Liver (tissue), 9 donors: ENCODE data around the gene HTR5A. TPM values are rescaled to one million over a fixed set of nuclear protein-coding genes. Genes with fewer than 3 reads are reported as not detected.

ENCODE experiments used
- DNase-seq: peaks from one replicate; pipeline ENCODE4 v3.0.0-alpha.2; 2017; ENCODE audit warnings: low spot score
- H3K27ac ChIP-seq, 2 donors: one replicate each; pipeline ENCODE4 v1.7.0; 2013; ENCODE audit warnings: inconsistent platforms in 2 of 2, low read length in 2 of 2, control low read depth in 1 of 2, low read depth in 1 of 2, mild to moderate bottlenecking in 1 of 2
- H3K27me3 ChIP-seq, 4 donors: one replicate each; pipeline versions ENCODE4 v1.6.1 to v1.7.0; 2013; ENCODE audit warnings: low read length in 3 of 4, inconsistent platforms in 1 of 4, mild to moderate bottlenecking in 1 of 4, moderate library complexity in 1 of 4; ENCODE audit not compliant: control insufficient read depth in 4 of 4, insufficient read depth in 4 of 4
- H3K36me3 ChIP-seq, 4 donors: one replicate each; pipeline versions ENCODE4 v1.6.1 to v1.7.0; 2013; ENCODE audit warnings: low read length in 3 of 4, mild to moderate bottlenecking in 3 of 4, low read depth in 1 of 4, moderate library complexity in 1 of 4; ENCODE audit not compliant: control insufficient read depth in 4 of 4, insufficient read depth in 3 of 4
- H3K4me1 ChIP-seq, 4 donors: one replicate each; pipeline versions ENCODE4 v1.6.1 to v1.7.0; 2013; ENCODE audit warnings: low read length in 3 of 4, mild to moderate bottlenecking in 3 of 4, moderate library complexity in 1 of 4; ENCODE audit not compliant: control insufficient read depth in 4 of 4, insufficient read depth in 4 of 4
- H3K4me3 ChIP-seq, 3 donors: one replicate each; pipeline versions ENCODE4 v1.6.1 to v1.7.0; 2013; ENCODE audit warnings: low read length in 3 of 3, control low read depth in 1 of 3, low read depth in 1 of 3, mild to moderate bottlenecking in 1 of 3
- H3K9ac ChIP-seq, 2 donors: one replicate each; pipeline ENCODE4 v1.7.0; 2013; ENCODE audit warnings: low read length in 2 of 2, mild to moderate bottlenecking in 2 of 2, moderate library complexity in 2 of 2, control low read depth in 1 of 2, low read depth in 1 of 2
- H3K9me3 ChIP-seq, 4 donors: one replicate each; pipeline versions ENCODE4 v1.6.1 to v1.7.0; 2013; ENCODE audit warnings: low read length in 3 of 4; ENCODE audit not compliant: control insufficient read depth in 4 of 4
- ATF3 ChIP-seq: IDR thresholded peaks from 2 replicates; pipeline ENCODE4 v1.6.1; 2016; ENCODE audit warnings: antibody characterized with exemption
- EGR1 ChIP-seq, 2 donors: IDR thresholded peaks; 2 replicates each; pipeline ENCODE4 v1.6.1; 2016 to 2018; ENCODE audit warnings: antibody characterized with exemption in 2 of 2, low read depth in 2 of 2
- FOXA1 ChIP-seq: IDR thresholded peaks from 2 replicates; pipeline ENCODE4 v1.6.1; 2016; ENCODE audit warnings: antibody characterized with exemption
- FOXA2 ChIP-seq: IDR thresholded peaks from 2 replicates; pipeline ENCODE4 v1.6.1; 2016; ENCODE audit warnings: antibody characterized with exemption
- GABPA ChIP-seq, 2 donors: IDR thresholded peaks in 1 of 2; conservative IDR thresholded peaks in 1 of 2; 2 replicates each; pipeline ENCODE4 v1.6.1; 2016; ENCODE audit warnings: antibody characterized with exemption in 2 of 2, mild to moderate bottlenecking in 1 of 2, moderate library complexity in 1 of 2
- HNF4A ChIP-seq, 2 donors: conservative IDR thresholded peaks; 2 replicates each; pipeline ENCODE4 v1.6.1; 2016; ENCODE audit warnings: antibody characterized with exemption in 2 of 2, mild to moderate bottlenecking in 2 of 2
- HNF4G ChIP-seq: IDR thresholded peaks from 2 replicates; pipeline ENCODE4 v1.6.1; 2016; ENCODE audit warnings: antibody characterized with exemption
- JUND ChIP-seq, 2 donors: IDR thresholded peaks; 2 replicates each; pipeline ENCODE4 v1.6.1; 2016; ENCODE audit warnings: antibody characterized with exemption in 2 of 2
- NR2F2 ChIP-seq: IDR thresholded peaks from 2 replicates; pipeline ENCODE4 v1.6.1; 2016; ENCODE audit warnings: antibody characterized with exemption
- RAD21 ChIP-seq, 2 donors: IDR thresholded peaks; 2 replicates each; pipeline ENCODE4 v1.6.1; 2016; ENCODE audit warnings: antibody characterized with exemption in 2 of 2, mild to moderate bottlenecking in 2 of 2
- RXRA ChIP-seq, 2 donors: IDR thresholded peaks; 2 replicates each; pipeline ENCODE4 v1.6.1; 2017 to 2018; ENCODE audit warnings: antibody characterized with exemption in 2 of 2, mild to moderate bottlenecking in 1 of 2
- TAF1 ChIP-seq: conservative IDR thresholded peaks from 2 replicates; pipeline ENCODE4 v1.6.1; 2016; ENCODE audit warnings: antibody characterized with exemption, mild to moderate bottlenecking
- YY1 ChIP-seq: IDR thresholded peaks from 2 replicates; pipeline ENCODE4 v1.6.1; 2016; ENCODE audit warnings: antibody characterized with exemption, mild to moderate bottlenecking
- ZBTB33 ChIP-seq: IDR thresholded peaks from 2 replicates; pipeline ENCODE4 v1.6.1; 2016; ENCODE audit warnings: antibody characterized with exemption
- whole genome bisulfite sequencing: extraction: QIAGEN DNeasy Blood & Tissue Kit; methylation state at CpG from one replicate; pipeline ENCODE4 v1.1.7; 2013; 5-methylcytosine and 5-hydroxymethylcytosine counted together
- polyA plus RNA-seq, 2 donors: library from polyadenylated mRNA; stranded (reverse) in 1 of 2; unstranded in 1 of 2; fragments of 200-250 nt in 1 of 2; fragments of >200 nt in 1 of 2; fragmentation: Nextera tagmentation in 1 of 2; extraction: Ambion mirVana in 1 of 2; gene quantifications; one replicate each; pipeline versions ENCODE4 v1.2.1 to v1.2.3, GENCODE V29; 2013 to 2015
- total RNA-seq, 2 donors: library from RNA; depleted of rRNA; stranded (reverse); fragments of >200 nt; gene quantifications; one replicate each; pipeline ENCODE4 v1.2.3, GENCODE V29; 2014
- TF ChIP-seq, protein P1 (sequence below): fragments of 150-350 bp; IDR thresholded peaks from 2 replicates; pipeline ENCODE4 v1.5.1; 2017; ENCODE audit warnings: improper control_type of control experiment, low read depth, low read length; ENCODE audit not compliant: missing input control
- TF ChIP-seq, protein P2 (sequence below): IDR thresholded peaks from 2 replicates; pipeline ENCODE4 v1.6.1; 2016; ENCODE audit warnings: antibody characterized with exemption, mild to moderate bottlenecking
- TF ChIP-seq, protein P3 (sequence below): IDR thresholded peaks from 2 replicates; pipeline ENCODE4 v1.6.1; 2016; ENCODE audit warnings: antibody characterized with exemption
- donor health status: healthy.
- donor health status: healthy.
- donor health status: healthy.
- donor health status: healthy.
- donor health status: healthy.

HTR5A gene
- total and polyA plus RNA-seq, 4 donors = not detected

DNA sequence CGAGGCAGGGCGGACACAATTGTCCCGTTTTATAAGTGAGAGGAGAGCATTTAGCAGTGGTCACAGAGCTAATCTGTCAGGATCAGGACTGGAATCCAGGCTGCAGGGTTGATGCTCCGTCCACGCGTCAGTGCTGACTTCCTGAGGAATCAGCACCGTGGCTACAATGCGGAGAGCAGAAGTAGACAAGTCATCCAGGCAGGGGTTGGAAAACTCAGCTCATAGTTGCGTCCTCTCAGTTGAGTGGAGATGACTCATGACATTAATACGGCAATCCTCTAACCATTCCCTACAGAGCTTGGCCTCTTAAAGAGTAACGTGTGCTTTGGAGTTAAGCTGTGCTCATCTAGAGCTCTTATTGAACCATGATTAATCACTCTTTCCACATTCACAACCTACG lies 17.1 kb upstream of the HTR5A start:
- no peak overlapping the region for H3K9ac ChIP-seq
- no peak for TF ChIP-seq NR2F2
- no peak for TF ChIP-seq HNF4A (conservative IDR thresholded peaks at IDR 0.05)
- TF ChIP-seq FOXA1 = no peak
- no peak for TF ChIP-seq TAF1
- no peak for TF ChIP-seq FOXA2
- no peak for TF ChIP-seq HNF4G
- no peak for TF ChIP-seq RXRA (IDR thresholded peaks at IDR 0.05)
- TF ChIP-seq EGR1 (IDR thresholded peaks at IDR 0.05; ENCODE audit: low read depth in 2 of 2) = no peak
- no peak for TF ChIP-seq JUND (IDR thresholded peaks at IDR 0.05)
- TF ChIP-seq, protein P1, sequence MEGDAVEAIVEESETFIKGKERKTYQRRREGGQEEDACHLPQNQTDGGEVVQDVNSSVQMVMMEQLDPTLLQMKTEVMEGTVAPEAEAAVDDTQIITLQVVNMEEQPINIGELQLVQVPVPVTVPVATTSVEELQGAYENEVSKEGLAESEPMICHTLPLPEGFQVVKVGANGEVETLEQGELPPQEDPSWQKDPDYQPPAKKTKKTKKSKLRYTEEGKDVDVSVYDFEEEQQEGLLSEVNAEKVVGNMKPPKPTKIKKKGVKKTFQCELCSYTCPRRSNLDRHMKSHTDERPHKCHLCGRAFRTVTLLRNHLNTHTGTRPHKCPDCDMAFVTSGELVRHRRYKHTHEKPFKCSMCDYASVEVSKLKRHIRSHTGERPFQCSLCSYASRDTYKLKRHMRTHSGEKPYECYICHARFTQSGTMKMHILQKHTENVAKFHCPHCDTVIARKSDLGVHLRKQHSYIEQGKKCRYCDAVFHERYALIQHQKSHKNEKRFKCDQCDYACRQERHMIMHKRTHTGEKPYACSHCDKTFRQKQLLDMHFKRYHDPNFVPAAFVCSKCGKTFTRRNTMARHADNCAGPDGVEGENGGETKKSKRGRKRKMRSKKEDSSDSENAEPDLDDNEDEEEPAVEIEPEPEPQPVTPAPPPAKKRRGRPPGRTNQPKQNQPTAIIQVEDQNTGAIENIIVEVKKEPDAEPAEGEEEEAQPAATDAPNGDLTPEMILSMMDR = no peak
- TF ChIP-seq ATF3 = no peak
- TF ChIP-seq, protein P2, sequence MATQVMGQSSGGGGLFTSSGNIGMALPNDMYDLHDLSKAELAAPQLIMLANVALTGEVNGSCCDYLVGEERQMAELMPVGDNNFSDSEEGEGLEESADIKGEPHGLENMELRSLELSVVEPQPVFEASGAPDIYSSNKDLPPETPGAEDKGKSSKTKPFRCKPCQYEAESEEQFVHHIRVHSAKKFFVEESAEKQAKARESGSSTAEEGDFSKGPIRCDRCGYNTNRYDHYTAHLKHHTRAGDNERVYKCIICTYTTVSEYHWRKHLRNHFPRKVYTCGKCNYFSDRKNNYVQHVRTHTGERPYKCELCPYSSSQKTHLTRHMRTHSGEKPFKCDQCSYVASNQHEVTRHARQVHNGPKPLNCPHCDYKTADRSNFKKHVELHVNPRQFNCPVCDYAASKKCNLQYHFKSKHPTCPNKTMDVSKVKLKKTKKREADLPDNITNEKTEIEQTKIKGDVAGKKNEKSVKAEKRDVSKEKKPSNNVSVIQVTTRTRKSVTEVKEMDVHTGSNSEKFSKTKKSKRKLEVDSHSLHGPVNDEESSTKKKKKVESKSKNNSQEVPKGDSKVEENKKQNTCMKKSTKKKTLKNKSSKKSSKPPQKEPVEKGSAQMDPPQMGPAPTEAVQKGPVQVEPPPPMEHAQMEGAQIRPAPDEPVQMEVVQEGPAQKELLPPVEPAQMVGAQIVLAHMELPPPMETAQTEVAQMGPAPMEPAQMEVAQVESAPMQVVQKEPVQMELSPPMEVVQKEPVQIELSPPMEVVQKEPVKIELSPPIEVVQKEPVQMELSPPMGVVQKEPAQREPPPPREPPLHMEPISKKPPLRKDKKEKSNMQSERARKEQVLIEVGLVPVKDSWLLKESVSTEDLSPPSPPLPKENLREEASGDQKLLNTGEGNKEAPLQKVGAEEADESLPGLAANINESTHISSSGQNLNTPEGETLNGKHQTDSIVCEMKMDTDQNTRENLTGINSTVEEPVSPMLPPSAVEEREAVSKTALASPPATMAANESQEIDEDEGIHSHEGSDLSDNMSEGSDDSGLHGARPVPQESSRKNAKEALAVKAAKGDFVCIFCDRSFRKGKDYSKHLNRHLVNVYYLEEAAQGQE = no peak
- TF ChIP-seq YY1 = no peak
- no peak for TF ChIP-seq GABPA (IDR thresholded peaks at IDR 0.05 in 1 of 2, conservative IDR thresholded peaks at IDR 0.05 in 1 of 2)
- TF ChIP-seq RAD21 (IDR thresholded peaks at IDR 0.05) = no peak
- no peak for TF ChIP-seq ZBTB33
- TF ChIP-seq, protein P3, sequence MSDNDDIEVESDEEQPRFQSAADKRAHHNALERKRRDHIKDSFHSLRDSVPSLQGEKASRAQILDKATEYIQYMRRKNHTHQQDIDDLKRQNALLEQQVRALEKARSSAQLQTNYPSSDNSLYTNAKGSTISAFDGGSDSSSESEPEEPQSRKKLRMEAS = no peak
- 71% methylated on average over 12 of the region's 12 CpGs for WGBS
- H3K4me3 ChIP-seq = no peak overlapping the region
- H3K9me3 ChIP-seq = no peaks in the 10 kb centered on the region
- peaks cover 0 to 2% (median 0%) of the 10 kb centered on the region in 4 donors for H3K27me3 ChIP-seq
- H3K27ac ChIP-seq = no peak overlapping the region
- H3K36me3 ChIP-seq = no peaks in the 10 kb centered on the region
- no peak for DNase-seq
- H3K4me1 ChIP-seq = no peaks in the 10 kb centered on the region

DNA sequence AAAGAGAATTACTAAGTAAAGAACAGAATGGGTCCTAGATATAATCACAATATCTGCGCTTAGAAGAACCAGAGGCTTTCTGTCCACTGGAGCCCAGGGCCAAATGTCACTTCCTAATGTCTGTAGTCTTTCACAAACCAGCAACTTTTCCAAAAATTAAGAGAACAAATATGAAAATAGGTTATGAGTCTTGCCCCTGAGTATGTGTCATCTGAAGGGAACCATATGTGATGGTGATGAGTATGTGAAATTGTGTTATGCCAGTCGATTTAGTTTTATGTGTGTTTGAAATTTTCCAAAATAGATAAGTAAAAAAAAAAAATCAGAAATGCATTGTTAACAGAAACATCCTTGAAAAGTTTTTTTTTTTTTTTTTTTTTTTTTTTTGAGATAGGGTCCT lies 15.4 kb upstream of the HTR5A start:
- H3K9ac ChIP-seq = no peak overlapping the region
- H3K4me1 ChIP-seq = no peaks in the 10 kb centered on the region
- TF ChIP-seq JUND (IDR thresholded peaks at IDR 0.05) = no peak
- H3K9me3 ChIP-seq = no peaks in the 10 kb centered on the region
- H3K36me3 ChIP-seq = no peaks in the 10 kb centered on the region
- 77% methylated on average over 2 of the region's 2 CpGs for WGBS
- DNase-seq = no peak
- H3K27ac ChIP-seq = no peak overlapping the region
- no peak overlapping the region for H3K4me3 ChIP-seq
- peaks cover 0 to 2% (median 0%) of the 10 kb centered on the region in 4 donors for H3K27me3 ChIP-seq
